Endothelial cell (in vitro differentiated cells): ENCODE measurements around the gene PRKCI. TPM values are rescaled to one million over a fixed set of nuclear protein-coding genes. Genes with fewer than 3 reads are reported as not detected.

Experiments
- DNase-seq: peaks from one replicate; pipeline ENCODE4 v3.0.0; 2021; ENCODE audit warnings: low spot score
- H3K27ac Mint-ChIP-seq: one replicate; pipeline ENCODE4 v1.8.0; 2021; ENCODE audit warnings: mixed read lengths, inconsistent platforms; ENCODE audit not compliant: unreplicated experiment
- H3K27me3 Mint-ChIP-seq: one replicate; pipeline ENCODE4 v1.8.0; 2021; ENCODE audit warnings: mild to moderate bottlenecking, moderate library complexity, mixed read lengths, inconsistent platforms; ENCODE audit not compliant: unreplicated experiment
- H3K36me3 Mint-ChIP-seq: one replicate; pipeline ENCODE4 v1.8.0; 2021; ENCODE audit warnings: mild to moderate bottlenecking, low read depth, mixed read lengths, inconsistent platforms; ENCODE audit not compliant: unreplicated experiment
- H3K4me1 Mint-ChIP-seq: one replicate; pipeline ENCODE4 v1.8.0; 2021; ENCODE audit warnings: mild to moderate bottlenecking, mixed read lengths, inconsistent platforms; ENCODE audit not compliant: unreplicated experiment
- H3K4me3 Mint-ChIP-seq: one replicate; pipeline ENCODE4 v1.8.0; 2021; ENCODE audit warnings: mild to moderate bottlenecking, mixed read lengths, inconsistent platforms; ENCODE audit not compliant: unreplicated experiment
- H3K9me3 Mint-ChIP-seq: one replicate; pipeline ENCODE4 v1.8.0; 2021; ENCODE audit warnings: mixed read lengths, inconsistent platforms; ENCODE audit not compliant: unreplicated experiment
- CTCF ChIP-seq: fragments of 200-600 bp; sonication (generic); IDR thresholded peaks from one replicate; pipeline ENCODE4 v1.5.0; 2021; ENCODE audit warnings: antibody characterized with exemption; ENCODE audit not compliant: unreplicated experiment
- total RNA-seq: library from RNA; stranded (reverse); fragmentation: NEBNext Ultra II Directional; extraction: Animal tissue kit (Norgen Biotek cat#: 25700); gene quantifications from one replicate; pipeline ENCODE4 v1.2.1, GENCODE V29; 2021; ENCODE audit not compliant: unreplicated experiment

Gene PRKCI
- total RNA-seq, 1 donor from 2014 or later: 39.7 TPM

GRCh38 chr3:170350515-170351413, 128.5 kb downstream of the PRKCI start:
- no peak overlapping the region for H3K27ac Mint-ChIP-seq
- peaks cover 3% of the 10 kb centered on the region for H3K27me3 Mint-ChIP-seq
- DNase-seq: no peak
- no peak overlapping the region for H3K4me3 Mint-ChIP-seq
- TF ChIP-seq CTCF: no peak
- H3K9me3 Mint-ChIP-seq: no peaks in the 10 kb centered on the region
- peaks cover 26% of the 10 kb centered on the region for H3K4me1 Mint-ChIP-seq
- no peaks in the 10 kb centered on the region for H3K36me3 Mint-ChIP-seq

DNA sequence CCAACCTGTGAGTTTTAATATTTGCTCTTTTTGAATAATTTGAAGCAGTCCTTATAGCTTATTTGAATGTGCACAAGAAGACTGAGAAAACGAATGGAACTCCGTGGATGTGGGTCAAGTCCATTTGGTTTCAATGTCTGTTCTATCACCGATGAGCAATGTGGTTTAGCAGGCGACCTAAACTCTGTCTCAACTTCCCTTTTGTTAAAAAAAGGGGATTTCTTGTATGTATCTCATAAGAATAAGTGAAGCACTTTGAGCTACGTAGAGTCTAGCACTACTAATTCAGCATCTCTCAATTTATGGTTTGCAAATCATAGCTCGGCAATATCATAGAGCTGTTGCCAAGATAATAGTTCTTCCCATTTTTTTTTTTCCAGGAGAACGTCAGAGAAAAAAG, 130.7 kb downstream of the PRKCI start:
- TF ChIP-seq CTCF: no peak
- H3K9me3 Mint-ChIP-seq: no peaks in the 10 kb centered on the region
- H3K27me3 Mint-ChIP-seq: peaks cover 9% of the 10 kb centered on the region
- H3K27ac Mint-ChIP-seq: no peak overlapping the region
- H3K4me3 Mint-ChIP-seq: no peak overlapping the region
- peaks cover 32% of the 10 kb centered on the region for H3K4me1 Mint-ChIP-seq
- DNase-seq: no peak
- no peaks in the 10 kb centered on the region for H3K36me3 Mint-ChIP-seq

DNA sequence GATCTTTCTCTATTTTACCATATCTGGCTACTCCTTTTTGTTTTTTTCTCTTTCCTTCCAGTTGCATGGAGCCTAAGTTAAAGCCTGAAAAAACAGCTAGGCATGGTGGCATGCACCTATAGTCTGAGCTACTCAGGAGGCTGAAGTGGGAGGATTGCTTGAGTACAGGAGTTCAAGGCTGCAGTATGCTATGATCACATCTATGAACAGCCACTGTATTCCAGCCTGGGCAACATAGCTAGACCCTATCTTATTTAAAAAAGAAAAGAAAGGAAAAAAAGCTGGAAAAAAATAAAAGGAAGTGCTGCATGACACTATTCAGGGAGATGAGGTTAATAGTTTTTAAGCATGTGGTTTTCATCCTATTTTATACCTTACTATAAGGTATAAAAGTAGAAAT, 131.3 kb downstream of the PRKCI start:
- H3K4me3 Mint-ChIP-seq: no peak overlapping the region
- H3K27me3 Mint-ChIP-seq: peaks cover 12% of the 10 kb centered on the region
- peaks cover 3% of the 10 kb centered on the region for H3K36me3 Mint-ChIP-seq
- TF ChIP-seq CTCF: no peak
- no peak for DNase-seq
- H3K27ac Mint-ChIP-seq: peak overlapping the region; percentile 50
- no peaks in the 10 kb centered on the region for H3K9me3 Mint-ChIP-seq
- peaks cover 34% of the 10 kb centered on the region for H3K4me1 Mint-ChIP-seq

- peaks cover 14% of the 10 kb centered on the region for H3K27me3 Mint-ChIP-seq
- peaks cover 6% of the 10 kb centered on the region for H3K36me3 Mint-ChIP-seq
- no peak for TF ChIP-seq CTCF
- peaks cover 42% of the 10 kb centered on the region for H3K4me1 Mint-ChIP-seq
- H3K4me3 Mint-ChIP-seq: no peak overlapping the region
- peak overlapping the region; percentile 67 for H3K27ac Mint-ChIP-seq
- DNase-seq: no peak
- H3K9me3 Mint-ChIP-seq: no peaks in the 10 kb centered on the region
These were observed 132.5 kb downstream of the PRKCI start for GRCh38 chr3:170354760-170355159.

Other genes starting within 250 kb of the PRKCI start
- 14.6 TPM for gene GPR160, start 184.4 kb upstream of the PRKCI start, total RNA-seq
- gene PHC3, start 40.7 kb upstream of the PRKCI start, total RNA-seq: 32.4 TPM
- 89.0 TPM for gene SKIL, start 135.3 kb downstream of the PRKCI start, total RNA-seq
- 1.8 TPM for gene CLDN11, start 196.4 kb downstream of the PRKCI start, total RNA-seq